ENCODE measurements around the gene TLE2.
"Not testable (repeated sequence)": the region's sequence is repeated elsewhere in the genome, so short reads cannot be mapped to it uniquely, and the experiment has no call there.

Gene TLE2

DNA sequence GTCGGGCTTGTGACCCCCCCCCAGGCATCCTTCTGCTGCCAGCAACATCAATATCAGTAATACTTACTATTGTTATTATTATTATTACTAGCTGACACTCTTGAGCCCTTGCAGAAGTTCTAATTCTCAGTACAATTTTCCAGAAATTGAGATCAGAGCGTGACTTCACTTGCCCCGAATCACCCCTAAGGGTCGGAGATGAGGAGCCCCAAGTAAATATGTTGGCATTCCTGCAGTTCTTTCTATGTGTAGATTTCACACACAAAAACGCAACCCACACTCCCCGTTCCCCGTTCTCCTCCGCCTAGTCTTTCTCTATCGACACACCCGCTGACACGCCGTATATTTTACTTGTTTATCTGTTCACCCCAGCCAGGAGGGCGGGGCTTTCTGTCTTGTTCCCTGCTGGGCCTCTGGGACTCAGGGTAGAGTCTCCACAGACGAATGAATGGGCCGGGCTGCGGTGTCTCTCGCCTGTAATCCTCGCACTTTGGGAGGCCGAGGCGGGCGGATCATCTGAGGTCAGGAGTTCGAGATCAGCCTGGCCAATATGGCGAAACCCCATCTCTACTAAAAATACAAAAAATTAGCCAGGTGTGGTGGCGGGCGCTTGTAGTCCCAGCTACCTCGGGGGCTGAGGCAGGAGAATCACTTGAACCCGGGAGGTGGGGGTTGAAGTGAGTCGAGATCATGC lies 18.6 kb upstream of the TLE2 start:
- Mint-ChIP-seq H3K27ac (peak overlapping the region; percentile 72), H3K36me3 (ENCODE audit: low read depth) (peaks cover 2% of the 10 kb centered on the region), H3K27me3 (no peaks in the 10 kb centered on the region), H3K4me1 (ENCODE audit: low read depth) (peaks cover 10% of the 10 kb centered on the region), H3K4me3 (peak overlapping the region; percentile 71), H3K9me3 (no peaks in the 10 kb centered on the region)
- peak; percentile 72 for DNase-seq

DNA sequence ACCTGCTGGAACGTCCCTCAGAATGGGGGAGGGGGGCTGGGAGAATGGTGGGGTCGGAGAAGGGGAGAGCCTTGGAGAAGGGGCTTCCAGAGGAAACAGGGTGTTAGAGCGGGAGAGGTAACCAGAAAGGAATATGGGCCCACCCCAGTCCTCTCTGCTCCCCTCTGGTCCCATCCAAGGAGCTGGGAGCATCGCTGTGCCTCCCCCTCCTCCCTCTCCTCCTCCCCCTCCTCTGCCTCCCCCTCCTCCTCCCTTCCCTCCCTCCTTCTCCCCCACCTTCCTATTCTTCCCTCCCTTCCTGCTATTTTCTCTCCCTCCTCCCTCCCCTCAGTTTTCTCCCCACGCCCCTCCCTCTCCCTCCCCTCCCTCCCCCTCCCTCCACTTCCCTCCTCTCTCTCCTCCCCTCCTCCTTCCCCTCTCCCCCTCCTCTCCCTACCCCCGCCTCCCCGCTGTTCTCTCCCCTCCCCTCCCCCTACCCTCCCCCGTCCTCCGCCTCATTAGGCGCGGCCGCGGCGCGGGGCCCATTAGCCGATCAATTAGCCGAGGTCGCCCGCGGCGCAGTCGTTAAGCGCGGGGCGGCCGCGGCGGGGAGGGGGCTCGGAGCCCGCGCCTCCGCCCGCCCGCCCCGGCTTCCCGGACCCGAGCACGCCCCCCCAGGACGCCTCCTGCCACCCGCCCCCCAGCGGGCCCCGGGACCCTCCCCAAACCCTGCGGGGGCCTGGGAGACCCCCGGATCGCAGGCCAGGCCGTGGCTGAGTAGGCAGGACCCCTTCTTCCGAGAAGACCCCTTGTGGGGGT lies 17.8 kb upstream of the TLE2 start:
- DNase-seq: no peak
- H3K4me1 Mint-ChIP-seq (ENCODE audit: low read depth): peaks cover 12% of the 10 kb centered on the region
- no peak overlapping the region for H3K4me3 Mint-ChIP-seq
- no peaks in the 10 kb centered on the region for H3K9me3 Mint-ChIP-seq
- no peaks in the 10 kb centered on the region for H3K27me3 Mint-ChIP-seq
- H3K27ac Mint-ChIP-seq: no peak overlapping the region
- H3K36me3 Mint-ChIP-seq (ENCODE audit: low read depth): no peaks in the 10 kb centered on the region

DNA sequence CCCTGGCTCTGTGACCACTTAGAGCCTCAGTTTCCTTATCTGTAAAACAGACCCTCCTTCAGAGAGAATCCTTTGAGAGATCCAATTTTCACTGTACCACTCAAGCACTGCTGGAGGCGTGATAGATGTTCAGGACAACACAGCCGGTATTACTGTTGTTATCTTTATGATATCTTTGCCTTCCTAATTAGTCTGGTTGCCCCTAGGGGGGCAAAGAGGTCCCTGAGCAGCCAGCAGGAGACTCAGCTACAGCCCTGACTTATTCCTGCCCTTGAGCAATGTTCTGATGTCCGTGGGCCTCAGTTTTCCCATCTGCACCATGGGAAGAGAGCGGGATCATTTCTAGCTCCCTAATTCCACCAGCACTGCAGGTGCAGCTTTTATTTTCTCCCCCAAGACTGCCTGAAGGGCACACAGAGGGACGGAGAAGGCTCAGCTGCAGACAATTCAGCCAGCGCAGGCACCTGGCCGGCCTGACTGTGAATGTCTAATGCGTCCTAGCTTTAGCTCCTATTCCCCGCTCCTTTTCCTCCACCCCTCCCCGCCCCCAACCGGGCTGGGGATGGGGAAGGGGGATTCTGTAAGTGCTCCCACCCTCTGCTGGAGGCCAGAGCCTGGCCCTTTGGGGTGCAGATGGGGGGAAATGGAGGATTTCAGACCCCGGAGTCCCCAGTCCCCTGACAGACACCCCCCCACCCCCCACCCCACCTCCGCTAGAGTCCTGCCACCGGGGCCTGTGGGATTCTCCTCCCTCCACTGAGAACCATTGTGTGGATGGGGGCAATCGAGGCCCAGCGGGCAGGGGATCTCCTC lies 17.0 kb upstream of the TLE2 start:
- no peaks in the 10 kb centered on the region for H3K9me3 Mint-ChIP-seq
- DNase-seq: no peak
- no peaks in the 10 kb centered on the region for H3K27me3 Mint-ChIP-seq
- no peak overlapping the region for H3K27ac Mint-ChIP-seq
- no peak overlapping the region for H3K4me3 Mint-ChIP-seq
- H3K36me3 Mint-ChIP-seq (ENCODE audit: low read depth): no peaks in the 10 kb centered on the region
- peaks cover 14% of the 10 kb centered on the region for H3K4me1 Mint-ChIP-seq (ENCODE audit: low read depth)

DNA sequence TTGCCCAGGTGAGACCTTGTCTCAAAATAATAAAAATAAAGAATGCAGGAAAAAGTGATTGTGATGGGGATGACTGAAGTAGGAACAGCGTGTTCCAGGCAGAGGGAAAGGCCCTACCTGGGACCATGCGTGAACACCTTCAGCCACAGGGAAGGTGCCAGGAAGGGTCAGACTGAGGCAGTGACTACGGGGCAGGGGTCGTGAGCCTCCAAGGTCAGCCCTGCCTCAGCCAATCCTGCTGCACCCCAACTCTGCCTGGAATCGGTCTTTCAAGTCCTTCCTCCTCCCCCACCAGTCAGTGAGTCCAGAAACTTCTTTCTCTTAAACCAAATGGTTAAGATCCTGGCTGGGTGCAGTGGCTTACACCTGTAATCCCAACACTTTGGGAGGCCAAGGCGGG lies 16.1 kb upstream of the TLE2 start:
- H3K4me3 Mint-ChIP-seq: no peak overlapping the region
- H3K27ac Mint-ChIP-seq: no peak overlapping the region

DNA sequence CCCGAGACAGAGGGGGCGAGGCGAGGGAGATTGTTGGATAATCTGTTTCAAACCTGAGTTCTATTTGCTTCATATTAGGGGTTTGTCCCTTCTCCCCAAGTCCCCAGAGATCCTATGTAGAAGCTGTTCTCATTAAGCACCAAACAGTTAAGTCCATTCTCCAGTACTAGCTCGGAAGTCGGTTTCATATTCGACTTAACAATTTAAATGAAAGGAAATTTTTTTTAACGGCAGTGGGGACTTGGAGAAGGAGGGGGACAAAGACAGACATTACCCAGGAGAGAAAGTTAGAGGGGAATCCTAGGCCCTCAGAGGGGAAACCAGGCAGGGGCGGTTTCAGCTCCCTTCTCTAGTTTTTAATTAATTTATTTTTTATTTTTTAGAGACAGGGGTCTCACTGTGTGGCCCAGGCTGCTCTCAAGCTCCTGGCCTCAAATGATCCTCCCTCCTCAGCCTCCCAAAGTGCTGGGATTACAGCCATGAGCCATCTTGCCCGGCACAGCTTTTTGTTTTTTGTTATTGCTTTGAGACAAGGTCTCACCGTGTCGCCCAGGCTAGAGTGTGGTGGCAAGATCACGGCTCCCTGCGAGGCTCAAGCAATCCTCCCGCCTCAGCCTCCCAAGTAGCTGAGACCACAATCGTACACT lies 13.7 kb upstream of the TLE2 start:
- Mint-ChIP-seq H3K9me3 (no peaks in the 10 kb centered on the region), H3K27ac (no peak overlapping the region), H3K4me1 (ENCODE audit: low read depth) (peaks cover 18% of the 10 kb centered on the region), H3K27me3 (no peaks in the 10 kb centered on the region), H3K4me3 (no peak overlapping the region), H3K36me3 (ENCODE audit: low read depth) (no peaks in the 10 kb centered on the region)
- no peak for DNase-seq

More for the DNA sequence above, 16.1 kb upstream of the TLE2 start:
- Mint-ChIP-seq H3K9me3 (no peaks in the 10 kb centered on the region), H3K4me1 (ENCODE audit: low read depth) (peaks cover 14% of the 10 kb centered on the region), H3K36me3 (ENCODE audit: low read depth) (no peaks in the 10 kb centered on the region), H3K27me3 (no peaks in the 10 kb centered on the region)
- no peak for DNase-seq

DNA sequence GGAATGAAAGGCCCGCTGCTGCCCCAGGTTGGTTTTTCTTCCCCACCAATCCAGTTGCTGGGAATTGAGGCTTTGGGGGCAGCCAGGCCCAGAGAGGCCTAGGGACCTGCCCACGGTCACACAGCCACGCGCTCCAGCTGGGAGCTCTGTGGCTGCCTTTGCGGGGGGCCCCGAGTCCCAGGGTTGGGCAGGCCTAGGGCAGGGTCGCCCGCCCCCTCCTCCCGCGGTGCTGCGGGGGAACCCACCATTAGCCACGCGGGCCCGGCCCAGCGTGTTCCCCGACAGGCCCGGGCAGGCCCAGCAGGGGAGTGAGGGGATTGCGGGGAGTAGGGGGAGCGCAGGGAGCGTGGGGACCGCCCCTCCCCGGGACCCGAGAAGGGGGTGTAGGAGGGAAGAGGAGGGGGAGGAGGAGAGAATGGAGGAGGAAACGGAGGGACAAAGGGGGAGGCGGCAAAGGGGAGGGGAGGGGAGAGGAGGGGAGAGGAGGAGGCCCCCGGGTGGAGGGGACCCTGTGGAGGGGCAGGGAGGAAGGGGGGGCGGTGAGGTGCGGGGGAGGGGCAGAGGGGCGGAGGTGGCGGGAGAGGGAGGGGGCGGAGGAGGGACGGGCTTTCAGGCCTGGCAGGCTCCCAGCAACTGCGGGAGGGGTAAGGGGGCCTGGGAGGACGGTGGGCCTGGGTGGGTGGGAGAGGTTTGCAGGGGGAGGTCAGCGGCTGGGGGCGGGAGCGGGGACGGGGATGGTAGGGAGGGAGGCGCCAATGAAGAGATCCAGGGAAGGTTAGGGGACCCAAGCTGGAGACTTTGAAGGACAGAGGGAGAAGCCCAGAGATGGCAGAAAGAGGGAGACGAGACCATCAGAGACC lies 12.9 kb upstream of the TLE2 start:
- peaks cover 16% of the 10 kb centered on the region for H3K4me1 Mint-ChIP-seq (ENCODE audit: low read depth)
- H3K36me3 Mint-ChIP-seq (ENCODE audit: low read depth): no peaks in the 10 kb centered on the region
- DNase-seq: no peak
- H3K27me3 Mint-ChIP-seq: no peaks in the 10 kb centered on the region
- H3K9me3 Mint-ChIP-seq: no peaks in the 10 kb centered on the region
- no peak overlapping the region for H3K4me3 Mint-ChIP-seq
- H3K27ac Mint-ChIP-seq: no peak overlapping the region

DNA sequence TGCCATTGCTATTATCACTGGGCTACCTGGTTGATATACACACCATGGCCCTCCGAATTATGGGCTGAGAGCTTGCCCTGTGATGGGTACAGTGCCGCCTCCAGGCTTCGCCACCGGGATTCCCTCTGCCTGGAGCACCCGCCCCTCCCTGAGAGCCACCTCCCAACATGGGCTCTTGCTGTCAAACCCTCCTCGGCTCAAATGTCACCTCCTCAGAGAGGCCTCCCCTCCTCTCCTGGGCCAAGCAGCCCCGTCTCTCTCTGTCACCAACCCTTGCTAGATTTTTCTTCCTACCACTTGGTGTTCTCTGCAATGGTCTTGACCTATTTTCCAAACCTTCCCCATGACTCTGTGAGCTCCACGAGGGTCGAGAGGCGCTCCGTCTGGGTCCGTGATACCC lies 12.2 kb upstream of the TLE2 start:
- Mint-ChIP-seq H3K36me3 (ENCODE audit: low read depth) (no peaks in the 10 kb centered on the region), H3K27ac (no peak overlapping the region), H3K4me1 (ENCODE audit: low read depth) (peaks cover 22% of the 10 kb centered on the region), H3K4me3 (no peak overlapping the region), H3K9me3 (no peaks in the 10 kb centered on the region), H3K27me3 (no peaks in the 10 kb centered on the region)
- DNase-seq: no peak

DNA sequence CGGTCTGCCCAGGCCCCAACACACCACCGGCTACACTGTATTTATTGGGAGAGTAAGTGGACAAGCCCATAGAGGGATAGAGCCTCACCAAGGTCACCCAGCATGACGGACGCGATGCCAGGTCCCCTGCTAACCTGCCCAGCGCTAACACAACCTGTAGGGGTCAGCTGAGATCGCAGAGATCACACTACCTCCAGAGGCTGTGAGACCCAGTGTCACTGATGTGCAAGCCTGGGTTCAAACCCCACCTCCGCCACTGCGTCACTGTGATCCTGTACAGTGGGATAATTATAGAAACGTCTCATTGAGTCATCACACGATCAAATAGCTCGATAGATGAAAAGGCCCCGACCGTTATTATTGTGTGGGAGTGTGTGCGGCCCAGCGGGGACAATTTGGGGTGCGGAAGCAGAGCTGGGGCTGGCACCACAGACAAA lies 10.6 kb upstream of the TLE2 start:
- no peak overlapping the region for H3K27ac Mint-ChIP-seq
- no peak overlapping the region for H3K4me3 Mint-ChIP-seq
- no peak for DNase-seq
- H3K4me1 Mint-ChIP-seq (ENCODE audit: low read depth): peaks cover 34% of the 10 kb centered on the region
- H3K9me3 Mint-ChIP-seq: no peaks in the 10 kb centered on the region
- H3K36me3 Mint-ChIP-seq (ENCODE audit: low read depth): peaks cover 2% of the 10 kb centered on the region
- H3K27me3 Mint-ChIP-seq: no peaks in the 10 kb centered on the region

DNA sequence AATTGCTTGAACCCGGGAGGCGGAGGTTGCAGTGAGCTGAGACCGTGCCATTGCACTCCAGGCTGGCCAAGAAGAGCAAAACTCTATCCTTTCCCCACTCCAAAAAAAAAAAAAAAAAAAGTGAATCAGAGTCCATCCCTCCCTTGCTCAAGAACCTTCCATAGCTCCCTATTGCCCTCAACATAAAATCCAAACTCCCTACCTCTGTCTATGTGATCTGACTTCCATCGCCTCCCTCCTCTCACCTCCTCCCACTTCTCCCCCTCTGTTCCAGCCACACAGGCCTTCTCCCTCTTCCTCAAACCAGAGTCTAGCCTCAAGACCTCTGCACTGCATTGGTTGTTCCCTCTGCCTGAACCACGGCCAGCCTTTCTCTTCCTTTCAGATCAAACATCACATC lies 10.0 kb upstream of the TLE2 start:
- peak overlapping the region; percentile 3 for H3K27ac Mint-ChIP-seq
- no peak overlapping the region for H3K4me3 Mint-ChIP-seq
- DNase-seq: no peak
- peaks cover 37% of the 10 kb centered on the region for H3K4me1 Mint-ChIP-seq (ENCODE audit: low read depth)
- peaks cover 2% of the 10 kb centered on the region for H3K36me3 Mint-ChIP-seq (ENCODE audit: low read depth)
- H3K27me3 Mint-ChIP-seq: no peaks in the 10 kb centered on the region
- no peaks in the 10 kb centered on the region for H3K9me3 Mint-ChIP-seq

DNA sequence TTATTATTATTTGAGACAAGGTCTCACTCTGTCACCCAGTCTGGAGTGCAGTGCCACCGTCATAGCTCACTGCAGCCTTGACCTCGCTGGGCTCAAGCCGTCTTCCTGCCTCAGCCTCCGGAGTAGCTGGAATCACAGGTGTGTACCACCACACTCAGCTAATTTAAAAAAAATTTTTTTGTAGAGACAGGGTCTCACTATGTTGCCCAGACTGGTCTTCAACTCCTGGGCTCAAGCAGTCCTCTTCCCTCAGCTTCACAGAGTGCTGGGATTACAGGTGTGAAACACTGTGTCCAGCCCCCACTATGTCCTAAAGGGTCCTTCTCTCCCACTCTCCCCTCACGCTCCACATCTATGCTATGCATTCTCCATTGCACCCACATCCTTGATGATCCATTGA lies 9.1 kb upstream of the TLE2 start:
- no peaks in the 10 kb centered on the region for H3K9me3 Mint-ChIP-seq
- no peaks in the 10 kb centered on the region for H3K27me3 Mint-ChIP-seq
- DNase-seq: no peak
- peaks cover 37% of the 10 kb centered on the region for H3K4me1 Mint-ChIP-seq (ENCODE audit: low read depth)
- H3K27ac Mint-ChIP-seq: no peak overlapping the region
- H3K36me3 Mint-ChIP-seq (ENCODE audit: low read depth): peaks cover 2% of the 10 kb centered on the region
- H3K4me3 Mint-ChIP-seq: no peak overlapping the region

DNA sequence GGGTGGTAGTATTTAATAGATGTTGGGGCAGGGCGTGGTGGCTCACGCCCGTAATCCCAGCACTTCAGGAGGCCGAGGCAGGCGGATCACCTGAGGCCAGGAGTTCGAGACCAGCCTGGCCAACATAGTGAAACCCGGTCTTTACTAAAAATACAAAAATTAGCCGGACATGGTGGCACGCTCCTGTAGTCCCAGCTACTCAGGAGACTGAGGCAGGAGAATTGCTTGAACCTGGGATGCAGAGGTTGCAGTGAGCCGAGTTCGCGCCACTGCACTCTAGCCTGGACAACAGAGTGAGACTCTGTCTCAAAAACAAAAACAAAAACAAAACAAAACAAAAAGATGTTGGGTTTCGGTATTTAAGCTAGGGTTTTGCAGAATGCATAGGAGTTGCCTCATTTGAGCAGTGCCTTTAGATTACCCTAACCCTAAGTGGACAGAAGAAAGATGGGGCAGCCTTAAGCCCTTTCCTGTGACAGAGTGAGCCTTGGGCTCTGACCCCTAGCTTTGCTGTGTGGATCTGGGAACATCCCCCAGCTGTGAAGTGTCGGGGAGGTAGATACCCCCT lies 8.0 kb upstream of the TLE2 start:
- Mint-ChIP-seq H3K4me1 (ENCODE audit: low read depth) (peaks cover 33% of the 10 kb centered on the region), H3K4me3 (peak overlapping the region; percentile 86), H3K27ac (peak overlapping the region; percentile 98)
- not testable (repeated sequence) for H3K27me3 Mint-ChIP-seq; H3K9me3 Mint-ChIP-seq; H3K36me3 Mint-ChIP-seq (ENCODE audit: low read depth); DNase-seq

DNA sequence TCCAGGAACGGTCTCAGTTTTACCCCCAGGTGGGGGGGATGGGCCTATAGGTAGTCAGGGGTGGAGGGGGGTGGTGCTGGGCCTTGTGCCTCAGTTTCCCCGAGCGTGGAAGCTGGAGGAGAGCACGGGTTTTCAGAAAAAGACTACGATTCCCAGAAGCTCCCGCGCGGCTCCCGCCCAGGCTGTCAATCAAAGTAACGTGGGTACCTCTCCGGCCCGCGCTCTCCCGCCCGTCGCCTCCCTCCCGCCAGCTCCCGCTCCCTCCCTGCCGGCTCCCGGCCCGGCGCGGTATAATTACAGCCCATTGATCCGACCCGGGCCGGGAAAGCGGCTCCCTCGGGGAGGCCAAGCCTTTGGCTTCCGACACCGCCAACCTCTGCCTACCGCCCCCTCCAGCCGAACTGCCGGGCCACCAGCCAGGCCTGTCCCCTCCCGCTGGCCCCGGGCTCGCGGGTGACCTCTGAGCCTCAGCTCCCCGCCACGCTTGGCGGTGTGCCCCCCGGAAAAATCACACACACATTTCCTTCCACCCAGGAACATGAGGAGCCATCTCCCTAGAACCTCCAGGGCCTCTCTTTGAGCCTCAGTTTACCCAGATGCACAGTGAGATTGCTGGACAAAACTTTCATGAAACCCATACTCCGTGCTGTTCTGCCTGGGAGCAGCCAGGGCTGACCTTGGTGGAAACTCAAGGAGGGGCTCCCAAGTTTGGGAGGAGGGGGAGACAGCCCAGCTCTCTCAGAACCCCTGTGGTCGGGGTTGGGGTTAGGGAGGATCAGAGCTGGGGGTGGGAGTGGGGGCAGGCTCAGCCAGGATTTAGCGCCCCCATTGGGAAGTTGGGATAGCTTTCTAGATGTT lies 7.3 kb upstream of the TLE2 start:
- peak overlapping the region; percentile 98 for H3K27ac Mint-ChIP-seq
- H3K4me3 Mint-ChIP-seq: peak overlapping the region; percentile 86
- H3K9me3 Mint-ChIP-seq: no peaks in the 10 kb centered on the region
- H3K27me3 Mint-ChIP-seq: no peaks in the 10 kb centered on the region
- peaks cover 2% of the 10 kb centered on the region for H3K36me3 Mint-ChIP-seq (ENCODE audit: low read depth)
- peak; percentile 89 for DNase-seq
- H3K4me1 Mint-ChIP-seq (ENCODE audit: low read depth): peaks cover 31% of the 10 kb centered on the region

All from activated T-cell treated with anti-CD3 and anti-CD28 coated beads, Interleukin-2, amount 50 U/mL, for 24 hours (primary cell).